Parathyroid adenoma (tissue), 2 donors: ENCODE results near the gene PPP1R3D.

Experiments used
- H2AFZ ChIP-seq: fragments of 300-600 bp; sonication (generic); one replicate; pipeline ENCODE4 v1.7.0; 2017; ENCODE audit warnings: antibody characterized with exemption, mild to moderate bottlenecking
- H3K27ac ChIP-seq: fragments of 300-600 bp; sonication (generic); one replicate; pipeline ENCODE4 v1.7.0; 2017
- H3K27me3 ChIP-seq: fragments of 300-600 bp; sonication (generic); one replicate; pipeline ENCODE4 v1.7.0; 2017; ENCODE audit warnings: low read length; ENCODE audit not compliant: control insufficient read depth, insufficient read depth
- H3K36me3 ChIP-seq: fragments of 300-600 bp; sonication (generic); one replicate; pipeline ENCODE4 v1.7.0; 2017; ENCODE audit warnings: low read length; ENCODE audit not compliant: control insufficient read depth, insufficient read depth
- H3K4me1 ChIP-seq: fragments of 300-600 bp; sonication (generic); one replicate; pipeline ENCODE4 v1.7.0; 2017; ENCODE audit warnings: control low read depth
- H3K4me2 ChIP-seq: fragments of 300-600 bp; sonication (generic); one replicate; pipeline ENCODE4 v1.7.0; 2017; ENCODE audit warnings: low read length
- H3K4me3 ChIP-seq: fragments of 300-600 bp; sonication (generic); one replicate; pipeline ENCODE4 v1.7.0; 2017; ENCODE audit warnings: low read depth, low read length
- H3K79me2 ChIP-seq: fragments of 300-600 bp; sonication (generic); one replicate; pipeline ENCODE4 v1.7.0; 2017; ENCODE audit warnings: control low read depth
- H3K9ac ChIP-seq: fragments of 300-600 bp; sonication (generic); one replicate; pipeline ENCODE4 v1.7.0; 2017; ENCODE audit warnings: mild to moderate bottlenecking
- H3K9me3 ChIP-seq: fragments of 300-600 bp; sonication (generic); one replicate; pipeline ENCODE4 v1.7.0; 2017; ENCODE audit warnings: low read length; ENCODE audit not compliant: control insufficient read depth
- CTCF ChIP-seq: fragments of 300-600 bp; sonication (generic); IDR thresholded peaks from one replicate; pipeline ENCODE4 v1.7.0; 2017; ENCODE audit warnings: antibody characterized with exemption, mild to moderate bottlenecking
- donor health status: primary hyperparathyroidism.

The PPP1R3D gene

GRCh38 chr20:59940129-59940955 lies at the start of gene PPP1R3D, which contains the start of gene FAM217B:
PPP1R3D (minus strand) TSS chr20:59940305; CDS start chr20:59939931, 374 bp downstream.
FAM217B (plus strand) TSS chr20:59940389; CDS start chr20:59943944, 3,555 bp downstream.
- no peaks in the 10 kb centered on the region for H3K9me3 ChIP-seq
- H3K27ac ChIP-seq: peak within 1 kb of the TSS; percentile 99
- H3K9ac ChIP-seq: peak within 1 kb of the TSS; percentile 82
- no peaks in the 10 kb centered on the region for H3K27me3 ChIP-seq
- H3K79me2 ChIP-seq: peaks cover 8% of the 10 kb centered on the region
- peak within 1 kb of the TSS; percentile 94 for H2AFZ ChIP-seq
- H3K4me3 ChIP-seq: peak within 1 kb of the TSS; percentile 67
- H3K36me3 ChIP-seq: no peaks in the 10 kb centered on the region
- TF ChIP-seq CTCF: no peak
- H3K4me2 ChIP-seq: peak within 1 kb of the TSS; percentile 79
- H3K4me1 ChIP-seq: peaks cover 5% of the 10 kb centered on the region

- no peak for TF ChIP-seq CTCF
- H3K9me3 ChIP-seq: no peaks in the 10 kb centered on the region
- H3K27me3 ChIP-seq: no peaks in the 10 kb centered on the region
- no peak overlapping the region for H3K4me2 ChIP-seq
- no peaks in the 10 kb centered on the region for H3K79me2 ChIP-seq
- no peak overlapping the region for H3K27ac ChIP-seq
- H3K36me3 ChIP-seq: no peaks in the 10 kb centered on the region
- H3K4me1 ChIP-seq: no peaks in the 10 kb centered on the region
- H2AFZ ChIP-seq: no peak overlapping the region
- no peak overlapping the region for H3K9ac ChIP-seq
- H3K4me3 ChIP-seq: no peak overlapping the region
Measured at GRCh38 chr20:59988141-59988540, 48.0 kb upstream of the PPP1R3D start.

- no peaks in the 10 kb centered on the region for H3K9me3 ChIP-seq
Measured at GRCh38 chr20:59987135-59987534, 47.0 kb upstream of the PPP1R3D start.

GRCh38 chr20:59985864-59986263 lies 45.8 kb upstream of the PPP1R3D start:
- no peaks in the 10 kb centered on the region for H3K4me1 ChIP-seq
- H3K27me3 ChIP-seq: no peaks in the 10 kb centered on the region
- no peaks in the 10 kb centered on the region for H3K9me3 ChIP-seq
- H3K4me2 ChIP-seq: no peak overlapping the region
- H3K36me3 ChIP-seq: no peaks in the 10 kb centered on the region
- no peak overlapping the region for H3K27ac ChIP-seq
- H2AFZ ChIP-seq: no peak overlapping the region
- H3K4me3 ChIP-seq: no peak overlapping the region
- H3K9ac ChIP-seq: no peak overlapping the region
- no peak for TF ChIP-seq CTCF
- H3K79me2 ChIP-seq: no peaks in the 10 kb centered on the region

More at GRCh38 chr20:59987135-59987534, 47.0 kb upstream of the PPP1R3D start:
- Histone ChIP-seq H3K27ac (no peak overlapping the region), H3K9ac (no peak overlapping the region), H2AFZ (no peak overlapping the region), H3K27me3 (no peaks in the 10 kb centered on the region), H3K36me3 (no peaks in the 10 kb centered on the region), H3K4me2 (no peak overlapping the region), H3K79me2 (no peaks in the 10 kb centered on the region), H3K4me3 (no peak overlapping the region), H3K4me1 (no peaks in the 10 kb centered on the region)
- no peak for TF ChIP-seq CTCF
